GM08714 (cell line): ENCODE results near the gene ABCA9.
"Not testable (repeated sequence)": the region's sequence is repeated elsewhere in the genome, so short reads cannot be mapped to it uniquely, and the experiment has no call there.

Experiments used
- H3K4me3 ChIP-seq: fragments of 200-500 bp; sonication (Bioruptor generic); 2 replicates; pipeline ENCODE4 v1.5.1; 2014; ENCODE audit warnings: mild to moderate bottlenecking, low read length, inconsistent platforms
- ZNF274 ChIP-seq: IDR thresholded peaks from 2 replicates; pipeline ENCODE4 v1.6.1; 2012; ENCODE audit warnings: mild to moderate bottlenecking, low read depth, low read length

The ABCA9 gene

DNA sequence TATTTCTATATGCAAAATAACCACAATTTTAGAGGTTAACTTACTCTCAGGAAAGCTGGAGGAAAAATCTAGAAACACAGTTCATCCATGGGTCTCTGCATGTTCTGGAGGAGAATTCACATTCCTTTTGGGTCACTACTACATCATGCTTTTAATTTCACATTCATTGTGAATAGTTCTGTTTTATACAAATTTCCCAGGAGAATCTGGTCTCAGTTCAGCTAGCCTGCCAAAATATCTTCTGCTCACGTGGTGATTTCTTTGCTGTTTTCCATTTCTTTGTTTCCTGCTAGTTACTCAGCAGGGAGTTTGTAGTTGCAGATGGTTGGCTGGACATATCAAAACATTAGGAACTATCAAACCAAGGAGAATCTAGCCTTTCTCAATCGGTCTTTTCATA lies at the start of gene ABCA9:
ABCA9 (minus strand) TSS at position 106 of the 400 bp plus-strand sequence. CDS start 9,801 bp downstream, outside the sequence.
- H3K4me3 ChIP-seq, result no peak within 1 kb of the TSS
- TF ChIP-seq ZNF274, result no peak

DNA sequence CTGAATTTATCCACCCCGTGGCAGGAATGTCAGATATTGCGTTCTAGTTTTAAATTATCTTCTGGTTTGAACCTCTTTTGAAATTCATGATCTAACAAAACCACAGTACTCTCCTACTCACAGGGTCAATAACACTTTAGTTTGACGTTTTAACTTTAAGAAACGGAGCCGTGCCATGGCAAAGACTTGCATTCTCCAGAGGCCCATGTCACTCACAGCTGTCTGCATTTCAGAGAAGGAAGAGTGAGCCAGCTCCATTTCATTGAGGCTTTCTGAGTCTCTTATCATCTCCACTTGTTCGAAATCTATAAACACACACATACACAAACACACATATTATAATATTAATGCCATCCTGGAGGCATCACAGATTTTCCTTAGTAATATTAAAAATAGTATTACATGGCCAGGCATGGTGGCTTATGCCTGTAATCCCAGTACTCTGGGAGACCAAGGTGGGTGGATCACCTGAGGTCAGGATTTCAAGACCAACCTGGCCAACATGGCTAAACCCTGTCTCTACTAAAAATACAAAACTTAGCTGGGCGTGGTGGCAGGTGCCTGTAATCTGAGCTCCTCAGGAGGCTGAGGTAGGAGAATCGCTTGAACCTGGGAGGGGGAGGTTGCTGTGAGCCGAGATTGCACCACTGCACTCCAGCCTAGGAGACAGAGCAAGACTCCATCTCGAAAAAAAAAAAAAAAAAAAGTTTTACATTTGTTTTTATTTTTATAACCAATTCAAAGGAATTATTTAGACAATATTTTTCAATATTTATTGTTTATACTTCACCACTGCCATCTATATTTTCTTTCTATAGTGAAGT lies 45.4 kb upstream of the ABCA9 start:
- no peak for TF ChIP-seq ZNF274
- no peak overlapping the region for H3K4me3 ChIP-seq

GRCh38 chr17:69103557-69104233 lies 43.0 kb upstream of the ABCA9 start:
- TF ChIP-seq ZNF274, result no peak
- H3K4me3 ChIP-seq, result no peak overlapping the region

GRCh38 chr17:69098625-69099024 lies 37.9 kb upstream of the ABCA9 start:
- TF ChIP-seq ZNF274, result no peak
- H3K4me3 ChIP-seq, result no peak overlapping the region

GRCh38 chr17:69096541-69096940 lies 35.8 kb upstream of the ABCA9 start:
- no peak overlapping the region for H3K4me3 ChIP-seq
- TF ChIP-seq ZNF274, result no peak

DNA sequence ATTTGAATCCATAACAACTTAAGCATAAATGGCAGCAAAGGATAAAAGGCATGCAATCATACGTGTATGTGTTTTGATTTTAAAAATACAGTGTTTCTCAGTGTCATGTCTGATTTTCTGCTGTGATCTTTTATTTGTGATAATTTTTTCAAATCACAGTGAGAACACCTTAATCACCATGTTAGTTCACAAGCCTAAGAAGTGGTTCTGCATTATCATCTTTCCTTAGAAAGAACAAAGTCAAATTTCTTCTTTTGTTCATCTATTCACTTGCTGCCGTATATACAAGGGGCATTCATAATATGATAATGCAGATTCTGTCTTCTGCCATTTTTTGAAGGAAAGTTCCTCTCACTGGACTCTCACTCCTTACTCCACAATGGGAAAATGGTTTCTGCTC lies 33.3 kb upstream of the ABCA9 start:
- TF ChIP-seq ZNF274, result no peak
- H3K4me3 ChIP-seq, result no peak overlapping the region

- no peak overlapping the region for H3K4me3 ChIP-seq
- TF ChIP-seq ZNF274, result no peak
Measured at GRCh38 chr17:69093279-69093789, 32.6 kb upstream of the ABCA9 start.

DNA sequence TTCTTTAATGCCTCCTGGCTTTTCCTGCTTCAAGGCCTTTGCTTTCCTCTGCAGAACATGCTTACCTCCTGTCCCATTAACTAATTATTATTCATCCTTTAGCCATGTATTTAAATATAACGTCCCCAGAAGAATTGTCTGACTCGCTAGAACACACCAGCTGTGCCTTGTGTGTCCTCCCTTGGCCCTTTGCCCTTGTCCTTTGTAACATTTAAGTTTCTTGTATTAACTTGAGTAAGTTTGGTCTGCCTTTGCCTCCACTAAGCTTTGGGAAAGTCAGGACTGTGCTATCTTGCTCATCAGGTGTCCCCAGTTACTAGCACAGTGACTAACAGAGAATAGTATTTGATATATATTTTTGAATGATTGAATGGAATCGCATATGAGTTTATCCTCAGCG lies 29.6 kb upstream of the ABCA9 start:
- H3K4me3 ChIP-seq, result no peak overlapping the region
- no peak for TF ChIP-seq ZNF274

DNA sequence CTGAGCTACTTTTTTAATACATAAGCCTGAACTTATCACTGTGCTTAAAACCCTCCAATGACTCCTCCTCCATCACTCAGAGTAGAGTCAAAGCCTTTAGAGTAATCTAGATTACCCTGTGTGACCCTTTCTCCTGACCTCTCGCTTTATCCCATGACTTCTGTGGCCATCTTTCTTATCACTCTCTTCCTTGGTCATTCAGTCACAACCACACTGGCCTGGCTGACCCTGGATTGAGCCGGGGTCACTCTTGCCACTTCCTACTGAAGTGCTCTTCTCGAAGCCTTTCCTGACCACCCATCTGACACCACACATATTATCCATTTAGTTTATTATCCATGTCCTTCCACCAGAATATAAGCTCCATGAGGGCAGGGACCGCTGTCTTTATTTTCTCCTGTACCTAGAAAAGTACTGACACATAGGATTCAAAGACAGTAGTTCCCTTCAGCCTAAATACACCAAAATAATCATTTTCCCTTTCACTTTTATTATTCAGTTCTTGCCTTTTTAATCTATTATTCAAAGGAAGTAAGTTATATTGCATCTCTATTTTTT lies 28.0 kb upstream of the ABCA9 start:
- no peak for TF ChIP-seq ZNF274
- H3K4me3 ChIP-seq, result no peak overlapping the region

DNA sequence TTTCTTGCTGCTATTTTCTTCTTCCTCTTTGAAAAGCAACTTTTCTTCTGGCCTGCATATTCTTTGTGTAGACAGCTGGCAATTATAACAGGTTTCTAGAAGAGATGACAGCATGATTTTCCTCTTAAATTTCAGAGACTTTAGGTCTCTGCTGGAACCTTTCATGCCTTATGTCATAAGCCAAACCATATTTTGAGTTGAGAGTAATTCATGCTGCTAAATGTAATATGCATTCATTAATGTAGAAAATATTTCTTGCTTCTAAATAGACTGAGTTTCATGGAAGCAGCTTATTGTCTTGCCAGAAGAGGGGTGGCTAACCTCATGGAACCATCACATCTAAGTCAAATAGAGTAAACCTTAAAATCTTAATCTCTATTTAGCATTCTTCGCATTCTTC lies 25.9 kb upstream of the ABCA9 start:
- no peak for TF ChIP-seq ZNF274
- H3K4me3 ChIP-seq, result no peak overlapping the region

GRCh38 chr17:69084911-69085310 lies 24.2 kb upstream of the ABCA9 start:
- no peak for TF ChIP-seq ZNF274
- H3K4me3 ChIP-seq, result no peak overlapping the region

DNA sequence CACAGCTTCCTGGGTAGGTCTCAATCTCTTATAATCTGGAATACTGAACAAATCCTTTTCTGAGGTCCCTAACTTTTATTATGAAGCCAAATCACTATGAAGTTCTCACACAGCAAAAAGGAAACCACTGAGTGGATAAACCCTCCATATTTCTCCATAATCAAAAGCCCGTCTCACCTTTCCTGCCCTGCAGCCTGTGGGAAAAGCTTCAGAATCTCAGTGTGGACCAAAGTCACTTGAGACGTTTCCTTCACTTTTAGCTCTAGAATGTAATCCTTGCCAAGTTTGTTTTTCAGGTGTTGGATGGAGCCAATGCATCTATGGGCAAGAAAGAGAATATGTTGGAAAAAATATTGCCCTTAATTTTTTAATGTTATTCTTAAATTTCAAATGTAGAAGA lies 22.0 kb upstream of the ABCA9 start:
- no peak for TF ChIP-seq ZNF274

GRCh38 chr17:69078864-69079263 lies 18.1 kb upstream of the ABCA9 start:
- TF ChIP-seq ZNF274, result no peak

More for the DNA sequence above, 22.0 kb upstream of the ABCA9 start:
- no peak overlapping the region for H3K4me3 ChIP-seq

GRCh38 chr17:69075823-69076222 lies 15.1 kb upstream of the ABCA9 start:
- TF ChIP-seq ZNF274, result no peak
- no peak overlapping the region for H3K4me3 ChIP-seq

More at GRCh38 chr17:69078864-69079263, 18.1 kb upstream of the ABCA9 start:
- no peak overlapping the region for H3K4me3 ChIP-seq

GRCh38 chr17:69073392-69073791 lies 12.7 kb upstream of the ABCA9 start:
- H3K4me3 ChIP-seq, result not testable (repeated sequence)

DNA sequence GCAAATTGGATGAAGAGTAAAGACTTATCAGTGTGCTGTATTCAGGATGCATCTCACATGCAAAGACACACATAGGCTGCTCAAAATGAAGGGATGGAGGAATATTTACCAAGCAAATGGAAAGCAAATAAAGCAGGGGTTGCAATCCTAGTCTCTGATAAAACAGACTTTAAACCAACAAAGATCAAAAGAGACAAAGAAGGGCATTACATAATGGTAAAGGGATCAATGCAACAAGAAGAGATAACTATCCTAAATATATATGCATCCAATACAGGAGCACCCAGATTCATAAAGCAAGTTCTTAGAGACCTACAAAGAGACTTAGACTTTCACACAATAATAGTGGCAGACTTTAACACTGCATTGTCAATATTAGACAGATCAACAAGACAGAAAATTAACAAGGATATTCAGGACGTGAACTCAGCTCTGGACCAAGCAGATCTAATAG lies 12.1 kb upstream of the ABCA9 start:
- not testable (repeated sequence) for H3K4me3 ChIP-seq

GRCh38 chr17:69071233-69071586 lies 10.5 kb upstream of the ABCA9 start:
- H3K4me3 ChIP-seq, result not testable (repeated sequence)

GRCh38 chr17:69070378-69071232 lies 9.9 kb upstream of the ABCA9 start:
- not testable (repeated sequence) for H3K4me3 ChIP-seq
